Left ventricle myocardium inferior (tissue), 1 donor: ENCODE data around the gene TMEM200B. TPM values are rescaled to one million over a fixed set of nuclear protein-coding genes. Genes with fewer than 3 reads are reported as not detected.

Source experiments
- DNase-seq: peaks from one replicate; pipeline ENCODE4 v3.0.0-alpha.2; 2020
- H3K27ac ChIP-seq: fragments of 200-600 bp; replicated peaks from 2 replicates; pipeline ENCODE4 v1.8.0; 2021
- H3K27me3 ChIP-seq: fragments of 200-600 bp; 2 replicates; pipeline ENCODE4 v1.8.0; 2021; ENCODE audit warnings: low read depth
- H3K36me3 ChIP-seq: fragments of 200-600 bp; 2 replicates; pipeline ENCODE4 v1.8.0; 2021
- H3K4me1 ChIP-seq: fragments of 200-600 bp; 2 replicates; pipeline ENCODE4 v1.8.0; 2021
- H3K4me3 ChIP-seq: fragments of 200-600 bp; 2 replicates; pipeline ENCODE4 v1.8.0; 2021; ENCODE audit warnings: mild to moderate bottlenecking, moderate library complexity
- H3K9me3 ChIP-seq: fragments of 200-600 bp; replicated peaks from 2 replicates; pipeline ENCODE4 v1.8.0; 2021
- intact Hi-C: fragments of 100-400 bp; cut with micrococcal nuclease; formaldehyde crosslinking; loops from one replicate; pipeline ENCODE4 v1.11.0; 2022
- long read RNA-seq: library from polyadenylated mRNA; unstranded; transcript quantifications from one replicate; pipeline ENCODE4 v2.0.0, GENCODE V29; 2021
- total RNA-seq: library from RNA; stranded (reverse); fragmentation: NEBNext Ultra II Directional; extraction: Animal tissue kit (Norgen Biotek cat#: 25700); gene quantifications from one replicate; pipeline ENCODE4 v1.2.1, GENCODE V29; 2021
- TF ChIP-seq, protein P1 (sequence below): fragments of 200-600 bp; IDR thresholded peaks from 2 replicates; pipeline ENCODE4 v1.8.0; 2021; ENCODE audit warnings: antibody characterized with exemption, mild to moderate bottlenecking, borderline replicate concordance
- donor health status: DM: no; HTN: yes; CAD: no; lungs with severe emphysema.

TMEM200B gene
- total RNA-seq, result 1.6 TPM
- long read RNA-seq, transcript TMEM200B-202 (2 exons, 2,501 nt), result major isoform, 8 of 10 reads
- long read RNA-seq, partial matches to known transcripts, result 1 of 10 reads
- long read RNA-seq, other reads (novel, unspliced or antisense), result 1 of 10 reads

DNA sequence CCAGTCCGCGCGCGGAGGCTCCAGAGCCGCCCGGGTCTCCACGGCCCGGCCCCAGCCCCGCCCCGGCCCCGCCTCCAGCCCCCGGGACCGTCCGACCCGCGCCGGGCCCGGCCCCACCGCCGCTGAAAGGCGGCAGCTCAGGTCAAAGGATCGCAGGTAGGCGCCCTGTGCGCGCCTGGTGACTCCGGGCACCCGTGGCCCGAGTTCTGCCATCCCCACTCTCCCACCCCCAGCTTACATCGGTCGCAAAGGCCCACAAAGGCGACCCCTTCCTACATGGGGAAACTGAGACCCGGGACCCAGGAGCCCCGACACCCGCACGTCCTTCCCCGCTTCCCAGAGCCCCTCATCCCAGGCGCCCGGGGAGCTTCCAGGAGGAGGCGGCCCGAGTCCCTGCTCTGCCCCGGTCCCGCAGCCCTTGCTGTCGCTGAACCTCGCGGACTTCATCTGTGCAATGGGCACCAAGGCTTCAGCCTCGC is at the start of gene TMEM200B:
TSS of gene TMEM200B (minus strand) at position 17 of the 479 bp plus-strand sequence. CDS start 2,075 bp downstream, outside the sequence.
- H3K36me3 ChIP-seq, result no peaks in the 10 kb centered on the region
- DNase-seq, result peak; percentile 19
- TF ChIP-seq, protein P1, sequence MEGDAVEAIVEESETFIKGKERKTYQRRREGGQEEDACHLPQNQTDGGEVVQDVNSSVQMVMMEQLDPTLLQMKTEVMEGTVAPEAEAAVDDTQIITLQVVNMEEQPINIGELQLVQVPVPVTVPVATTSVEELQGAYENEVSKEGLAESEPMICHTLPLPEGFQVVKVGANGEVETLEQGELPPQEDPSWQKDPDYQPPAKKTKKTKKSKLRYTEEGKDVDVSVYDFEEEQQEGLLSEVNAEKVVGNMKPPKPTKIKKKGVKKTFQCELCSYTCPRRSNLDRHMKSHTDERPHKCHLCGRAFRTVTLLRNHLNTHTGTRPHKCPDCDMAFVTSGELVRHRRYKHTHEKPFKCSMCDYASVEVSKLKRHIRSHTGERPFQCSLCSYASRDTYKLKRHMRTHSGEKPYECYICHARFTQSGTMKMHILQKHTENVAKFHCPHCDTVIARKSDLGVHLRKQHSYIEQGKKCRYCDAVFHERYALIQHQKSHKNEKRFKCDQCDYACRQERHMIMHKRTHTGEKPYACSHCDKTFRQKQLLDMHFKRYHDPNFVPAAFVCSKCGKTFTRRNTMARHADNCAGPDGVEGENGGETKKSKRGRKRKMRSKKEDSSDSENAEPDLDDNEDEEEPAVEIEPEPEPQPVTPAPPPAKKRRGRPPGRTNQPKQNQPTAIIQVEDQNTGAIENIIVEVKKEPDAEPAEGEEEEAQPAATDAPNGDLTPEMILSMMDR, result no peak
- peaks cover 43% of the 10 kb centered on the region for H3K4me1 ChIP-seq
- H3K27ac ChIP-seq, result peak within 1 kb of the TSS; percentile 96
- peaks cover 41% of the 10 kb centered on the region for H3K27me3 ChIP-seq
- peak within 1 kb of the TSS; percentile 86 for H3K4me3 ChIP-seq
- intact Hi-C loops, result no loop called here
- no peaks in the 10 kb centered on the region for H3K9me3 ChIP-seq

DNA sequence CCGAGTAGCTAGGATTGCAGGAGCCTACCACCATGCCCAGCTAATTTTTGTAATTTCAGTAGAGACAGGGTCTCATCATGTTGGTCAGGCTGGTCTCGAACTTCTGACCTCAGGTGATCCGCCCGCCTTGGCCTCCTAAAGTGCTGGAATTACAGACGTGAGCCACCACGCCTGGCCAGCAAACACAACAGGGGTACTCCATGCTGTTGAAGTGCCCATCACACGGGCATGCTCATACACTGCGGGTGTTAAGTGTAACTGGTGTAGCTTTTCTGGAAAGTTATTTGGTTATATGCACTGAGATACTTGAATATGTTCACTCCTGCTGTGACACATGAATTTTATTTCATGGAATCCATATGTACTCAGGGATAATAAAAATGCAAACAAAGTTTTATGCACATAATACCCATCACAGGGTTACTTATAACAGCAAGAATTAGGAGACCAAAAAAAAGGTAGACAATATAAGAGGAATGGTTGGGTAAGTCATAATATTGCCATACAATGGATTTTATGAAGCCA is 48.8 kb upstream of the TMEM200B start:
- Histone ChIP-seq H3K36me3 (peaks cover 8% of the 10 kb centered on the region), H3K27me3 (no peaks in the 10 kb centered on the region), H3K4me3 (no peak overlapping the region), H3K4me1 (peaks cover 80% of the 10 kb centered on the region), H3K9me3 (no peaks in the 10 kb centered on the region), H3K27ac (no peak overlapping the region)
- TF ChIP-seq, protein P1, result no peak
- no peak for DNase-seq
- intact Hi-C loops, result no loop called here

- Histone ChIP-seq H3K27ac (no peak overlapping the region), H3K36me3 (peaks cover 17% of the 10 kb centered on the region), H3K4me1 (peaks cover 78% of the 10 kb centered on the region)
These were observed 47.8 kb upstream of the TMEM200B start for GRCh38 chr1:29171521-29171920.

DNA sequence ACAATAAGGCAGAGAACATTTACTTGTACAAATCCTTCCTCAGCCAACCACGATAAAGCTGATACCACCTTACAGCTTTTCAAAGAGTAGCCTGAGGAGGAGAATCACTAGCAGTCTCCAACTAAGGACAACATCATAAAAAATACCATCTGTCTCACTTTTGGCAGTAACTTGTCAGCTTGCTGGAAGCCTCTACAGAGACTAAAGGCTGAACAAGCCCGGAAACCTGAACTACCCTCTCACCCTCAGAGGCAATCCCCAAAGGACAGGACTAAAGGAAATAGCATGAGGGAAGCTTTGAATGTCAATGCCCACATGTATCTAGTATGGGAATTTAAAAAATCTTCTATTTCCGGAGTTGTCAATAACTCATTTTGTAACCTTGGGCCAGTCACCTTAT is 47.4 kb upstream of the TMEM200B start:
- H3K27ac ChIP-seq, result no peak overlapping the region
- intact Hi-C loops, result no loop called here
- no peaks in the 10 kb centered on the region for H3K9me3 ChIP-seq
- no peaks in the 10 kb centered on the region for H3K27me3 ChIP-seq
- no peak overlapping the region for H3K4me3 ChIP-seq
- peaks cover 78% of the 10 kb centered on the region for H3K4me1 ChIP-seq
- TF ChIP-seq, protein P1, result no peak
- peaks cover 21% of the 10 kb centered on the region for H3K36me3 ChIP-seq
- no peak for DNase-seq

More at GRCh38 chr1:29171521-29171920, 47.8 kb upstream of the TMEM200B start:
- intact Hi-C loops, result no loop called here
- no peak for DNase-seq
- no peak overlapping the region for H3K4me3 ChIP-seq
- H3K9me3 ChIP-seq, result no peaks in the 10 kb centered on the region
- TF ChIP-seq, protein P1, result no peak
- H3K27me3 ChIP-seq, result no peaks in the 10 kb centered on the region

DNA sequence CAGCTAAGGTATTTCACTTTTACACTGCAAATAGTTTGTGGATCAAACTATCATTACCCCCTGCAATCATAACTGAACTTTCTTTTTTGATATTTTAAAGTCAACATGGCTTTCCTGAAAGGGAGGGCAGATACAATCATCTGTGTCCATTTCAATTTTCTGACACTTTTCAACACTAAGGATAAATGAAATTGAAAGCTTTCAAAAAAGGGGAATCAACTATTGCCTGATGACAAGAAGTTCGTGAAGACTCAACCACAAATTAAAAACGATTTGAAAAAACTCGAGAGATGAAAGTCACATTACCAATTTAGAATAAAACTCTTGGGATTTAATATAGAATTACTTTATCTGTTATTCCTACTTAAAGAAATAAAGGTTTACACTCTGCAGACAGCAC is 46.3 kb upstream of the TMEM200B start:
- TF ChIP-seq, protein P1, result no peak
- DNase-seq, result no peak
- H3K4me1 ChIP-seq, result peaks cover 79% of the 10 kb centered on the region
- H3K9me3 ChIP-seq, result no peaks in the 10 kb centered on the region
- intact Hi-C loops, result no loop called here
- H3K27me3 ChIP-seq, result no peaks in the 10 kb centered on the region
- no peak overlapping the region for H3K4me3 ChIP-seq
- peaks cover 32% of the 10 kb centered on the region for H3K36me3 ChIP-seq
- H3K27ac ChIP-seq, result no peak overlapping the region
